GM18861 (cell line): ENCODE results near the gene PARP6.
A peak's percentile ranks its signal among the peaks of the same experiment; 100 is the strongest.
"Not testable (repeated sequence)": the region's sequence is repeated elsewhere in the genome, so short reads cannot be mapped to it uniquely, and the experiment has no call there.

Source experiments
- ATAC-seq: cut with Tn5 transposase; IDR thresholded peaks from one replicate; pipeline ENCODE4 v1.9.1; 2021; ENCODE audit not compliant: unreplicated experiment

The PARP6 gene

GRCh38 chr15:72281713-72282112 lies 9.4 kb upstream of the PARP6 start:
- peak; percentile 63 for ATAC-seq

GRCh38 chr15:72280751-72281150 lies 8.4 kb upstream of the PARP6 start:
- no peak for ATAC-seq

DNA sequence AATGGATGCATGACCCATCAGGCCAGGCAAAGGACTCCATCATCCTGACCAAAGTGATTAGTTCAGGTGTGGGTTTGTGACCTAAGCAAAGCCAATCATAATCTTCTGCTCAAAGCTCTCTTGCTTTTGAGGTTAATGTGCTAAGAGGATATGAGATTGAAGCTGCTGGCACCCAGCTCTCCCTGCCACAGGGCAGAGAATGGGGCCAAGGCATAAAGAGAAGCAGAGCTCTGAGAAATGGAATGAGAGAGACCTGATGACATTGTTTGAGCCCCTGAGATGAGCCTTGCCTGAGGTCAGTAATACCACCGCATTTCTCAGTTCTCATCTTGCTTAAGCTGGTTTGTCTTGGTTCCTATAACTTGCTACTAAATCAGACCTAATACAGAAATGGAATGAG lies 6.4 kb upstream of the PARP6 start:
- no peak for ATAC-seq

- no peak for ATAC-seq
Measured at GRCh38 chr15:72276326-72276700, 4.0 kb upstream of the PARP6 start.

GRCh38 chr15:72275635-72276325 lies 3.4 kb upstream of the PARP6 start:
- ATAC-seq: not testable (repeated sequence)

DNA sequence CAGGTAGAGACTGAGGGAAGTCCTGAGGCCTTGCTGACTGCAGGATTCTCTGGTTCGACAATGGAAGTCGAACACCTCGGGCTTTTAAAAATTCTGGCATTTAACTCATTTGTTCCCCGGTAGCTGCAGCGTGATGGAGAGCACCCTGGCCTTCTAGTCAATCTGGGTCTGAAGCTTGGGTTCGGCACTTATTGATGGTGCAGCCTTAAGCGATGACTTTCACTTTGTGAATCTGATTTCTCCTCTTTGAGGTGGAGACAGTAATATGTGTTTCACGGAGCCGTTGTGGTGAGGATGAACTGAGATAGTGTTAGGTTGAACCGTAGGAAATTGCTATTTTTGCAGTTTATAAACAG lies 621 bp upstream of the PARP6 start:
- no peak for ATAC-seq

- ATAC-seq: peak; percentile 2
Measured at GRCh38 chr15:72271895-72272212, 500 bp downstream of the PARP6 start.

- ATAC-seq: no peak
Measured at GRCh38 chr15:72271221-72271620, 1.1 kb downstream of the PARP6 start.

- no peak for ATAC-seq
Measured at GRCh38 chr15:72269739-72270138, 2.6 kb downstream of the PARP6 start.

DNA sequence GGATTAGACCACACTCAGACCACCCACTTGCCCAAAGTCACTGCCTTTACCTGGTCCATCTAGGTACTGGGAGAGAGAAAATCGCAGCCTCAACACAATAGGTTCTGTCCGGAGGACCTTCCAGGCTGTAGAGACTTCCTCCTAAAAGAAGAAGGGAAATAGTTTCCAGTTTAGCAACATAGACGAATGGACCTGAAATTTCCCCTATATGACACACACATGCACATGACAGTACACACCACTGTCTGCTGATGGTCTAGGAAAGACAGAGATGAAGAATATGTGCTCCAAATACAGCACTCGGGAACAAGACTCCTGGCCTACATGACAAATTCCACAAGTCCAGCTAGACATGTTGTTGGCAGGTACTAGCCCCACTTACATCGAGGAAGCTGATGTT lies 7.3 kb downstream of the PARP6 start:
- no peak for ATAC-seq

DNA sequence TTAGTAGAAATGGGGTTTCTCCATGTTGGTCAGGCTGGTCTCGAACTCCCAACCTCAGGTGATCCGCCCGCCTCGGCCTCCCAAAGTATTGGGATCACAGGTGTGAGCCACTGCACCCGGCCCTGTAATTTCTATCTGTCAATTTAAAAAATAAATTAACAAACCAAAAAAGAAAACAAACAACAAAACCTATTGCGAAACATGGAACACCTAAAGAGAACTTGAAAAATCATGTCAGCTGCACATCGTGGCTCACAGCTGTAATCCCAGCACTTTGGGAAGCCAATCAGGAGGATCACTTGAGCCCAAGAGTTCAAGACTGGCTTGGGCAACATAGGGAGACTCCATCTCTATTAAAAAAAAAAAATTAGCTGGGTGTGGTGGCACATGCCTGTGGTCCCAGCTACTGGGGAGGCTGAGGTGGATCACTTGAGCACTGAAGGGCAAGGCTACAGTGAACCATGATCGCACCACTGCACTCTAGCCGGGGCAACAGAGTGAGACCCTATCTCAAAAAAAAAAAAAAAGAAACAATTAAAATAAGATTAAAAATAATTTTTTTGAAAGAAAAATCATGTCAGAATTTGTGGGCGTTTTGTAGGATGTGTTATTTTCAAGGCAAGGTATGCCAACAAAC lies 19.6 kb downstream of the PARP6 start:
- no peak for ATAC-seq

DNA sequence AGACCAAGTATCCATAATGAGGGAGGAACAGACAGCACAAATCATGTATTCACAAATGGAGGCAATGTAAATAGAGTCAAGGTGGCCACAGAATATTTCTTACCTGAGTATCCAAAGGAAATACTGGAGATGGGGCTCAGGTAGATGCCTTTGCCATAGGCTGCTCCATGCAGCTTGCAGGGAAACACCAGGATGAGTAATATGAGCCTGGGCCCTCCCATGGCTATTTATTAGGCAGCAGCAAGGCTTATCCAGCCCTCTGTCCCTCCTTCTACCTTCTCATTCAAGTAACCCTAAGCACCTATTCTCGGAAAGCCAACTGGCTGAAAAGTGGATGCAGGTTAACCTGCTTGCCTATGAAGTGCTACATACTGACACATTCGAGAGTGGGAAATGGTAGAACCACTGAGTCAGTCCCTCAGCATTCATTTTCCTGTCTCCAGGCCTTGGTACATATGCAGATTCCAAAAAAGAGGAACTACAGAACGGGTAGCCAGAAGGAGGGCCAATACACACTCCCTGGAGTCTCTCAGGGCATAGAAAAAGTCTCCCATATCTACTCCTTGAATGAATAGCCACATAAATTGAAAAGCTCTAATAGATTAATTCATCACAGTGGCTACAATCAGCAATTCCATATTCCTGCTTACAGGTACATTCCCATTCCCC lies 23.1 kb downstream of the PARP6 start:
- ATAC-seq: no peak

GRCh38 chr15:72248514-72248913 lies 23.8 kb downstream of the PARP6 start:
- no peak for ATAC-seq

DNA sequence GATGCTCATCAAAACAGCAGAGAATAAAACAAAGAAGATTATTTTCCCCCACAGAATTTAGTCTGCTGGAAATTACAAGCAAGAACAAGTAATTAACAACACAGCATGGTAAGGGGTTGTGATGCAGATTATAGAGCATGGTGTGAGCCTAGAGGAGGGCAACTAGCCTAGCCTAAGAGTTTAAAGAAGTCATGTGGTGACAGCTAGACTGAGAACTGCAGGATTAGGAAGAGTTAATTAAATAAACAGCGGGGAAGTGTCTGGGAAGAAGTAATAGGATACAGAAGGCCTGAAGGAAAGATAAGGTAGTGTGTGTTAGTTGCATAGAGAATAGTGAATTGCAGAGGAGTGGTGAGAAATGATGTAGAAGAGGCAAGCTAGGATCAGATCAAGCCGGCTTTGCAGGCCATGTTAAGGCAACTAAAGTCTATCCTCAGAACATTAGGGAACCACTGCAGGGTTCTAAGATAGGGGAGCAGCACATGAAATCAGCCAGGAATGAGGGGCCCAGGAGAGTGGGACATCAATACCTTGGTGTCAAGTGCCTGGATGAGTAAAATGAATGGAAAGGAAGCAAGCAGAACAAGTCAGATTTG lies 29.5 kb downstream of the PARP6 start:
- no peak for ATAC-seq

- no peak for ATAC-seq
Measured at GRCh38 chr15:72239652-72240051, 32.7 kb downstream of the PARP6 start.

DNA sequence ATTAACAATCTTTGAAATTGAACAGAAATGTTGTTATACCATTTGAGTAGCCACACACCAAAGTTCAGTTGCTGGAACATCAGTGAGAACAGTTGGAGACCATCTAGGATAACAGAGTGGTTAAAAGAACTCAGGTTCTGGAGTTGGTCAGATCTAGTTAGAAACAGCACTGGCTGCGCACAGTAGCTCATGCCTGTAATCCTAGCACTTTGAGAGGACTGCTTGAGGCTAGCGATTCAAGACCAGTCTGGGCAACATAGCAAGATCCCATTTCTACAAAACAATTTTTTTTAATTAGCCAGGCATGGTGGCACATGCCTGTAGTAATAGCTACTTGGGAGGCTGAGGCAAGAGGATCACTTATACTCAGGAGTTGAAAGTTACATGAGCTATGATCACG lies 33.8 kb downstream of the PARP6 start:
- no peak for ATAC-seq

DNA sequence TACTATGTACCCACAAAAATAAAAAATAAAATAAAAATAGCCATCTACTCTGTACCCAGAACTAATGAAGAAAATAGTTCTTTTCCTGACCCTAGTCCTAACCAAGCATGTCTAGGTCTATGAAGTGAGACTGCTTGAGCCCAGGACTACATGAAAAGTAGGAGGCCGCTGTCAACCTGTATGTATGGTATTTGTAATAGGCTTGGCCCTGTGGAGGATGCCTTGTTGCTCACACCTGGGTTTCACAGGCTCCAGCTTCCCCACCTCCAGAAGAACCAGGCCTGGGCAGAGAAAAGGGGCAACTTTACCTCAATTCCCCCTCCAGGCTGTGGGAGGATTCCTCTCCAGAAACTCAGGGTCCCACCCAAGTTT lies 34.5 kb downstream of the PARP6 start:
- no peak for ATAC-seq

DNA sequence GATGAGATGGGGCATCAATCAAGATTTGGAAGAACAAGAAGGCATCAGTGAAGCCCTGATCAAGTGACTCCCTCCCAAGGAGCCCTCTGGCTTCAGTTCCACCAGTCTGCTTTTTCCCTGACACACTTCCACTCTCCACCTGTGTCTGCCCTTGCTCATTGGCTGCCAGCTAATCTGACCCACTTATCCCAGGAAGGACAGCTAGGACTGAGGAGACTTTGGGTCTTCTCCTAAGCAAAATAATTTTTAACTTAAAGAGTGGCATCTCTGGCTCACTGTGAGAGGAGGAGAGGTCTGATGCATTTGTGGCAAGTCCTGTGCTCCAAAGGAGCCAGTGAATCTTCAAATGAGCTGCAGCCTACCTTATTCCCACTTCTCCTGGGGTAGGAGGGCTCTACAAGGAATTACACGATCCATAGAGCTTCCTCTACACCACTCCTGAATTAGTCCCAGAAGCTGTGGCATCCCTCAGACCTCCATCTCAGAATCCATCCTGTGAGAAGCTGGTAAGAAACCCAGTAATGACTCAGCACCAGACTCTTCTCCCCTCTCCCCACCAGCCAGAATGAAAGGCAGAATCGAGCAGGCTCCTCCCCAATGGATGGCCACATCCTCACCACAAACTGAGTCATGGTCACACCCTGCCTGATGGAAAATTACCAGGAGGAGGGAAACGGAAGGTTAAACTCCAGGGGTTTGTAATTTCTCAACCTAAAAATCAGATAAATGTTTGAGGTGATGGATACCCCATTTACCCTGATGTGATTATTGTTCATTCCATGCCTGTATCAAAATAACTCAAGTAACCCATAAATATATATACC lies 35.1 kb downstream of the PARP6 start:
- peak; percentile 57 for ATAC-seq

DNA sequence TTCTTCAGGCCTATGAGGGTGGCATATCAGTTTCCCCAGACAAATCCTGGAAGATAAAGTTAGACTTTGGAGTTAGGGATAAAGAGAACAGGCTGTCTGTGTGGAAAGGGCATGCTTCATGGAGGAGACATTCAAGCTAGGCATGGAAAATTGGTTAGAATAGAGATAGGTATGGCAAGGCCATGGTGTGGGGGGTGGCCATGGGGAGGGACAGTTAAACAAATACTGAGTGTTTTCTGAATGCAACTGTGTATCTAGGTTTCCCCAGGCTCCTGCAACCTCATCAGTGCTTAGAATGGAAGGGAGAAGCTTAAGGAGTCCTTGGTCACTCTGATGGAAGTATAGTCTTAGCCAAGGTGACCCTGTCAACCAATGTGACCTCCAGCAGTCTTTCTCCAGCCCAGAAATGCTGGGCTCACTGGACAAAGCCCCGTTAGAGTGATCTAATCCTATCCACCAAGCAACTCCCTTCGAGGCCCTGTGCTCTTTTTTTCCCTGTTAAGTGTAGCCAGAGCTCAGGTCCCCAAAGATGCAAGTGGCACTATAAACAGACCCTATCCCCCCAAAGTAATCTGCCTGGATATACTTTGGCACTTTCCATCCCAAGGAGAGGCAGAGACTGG lies 35.9 kb downstream of the PARP6 start:
- no peak for ATAC-seq

- no peak for ATAC-seq
Measured at GRCh38 chr15:72235298-72235697, 37.1 kb downstream of the PARP6 start.

GRCh38 chr15:72233769-72234168 lies 38.6 kb downstream of the PARP6 start:
- no peak for ATAC-seq
